Upper lobe of left lung (tissue), 6 donors: ENCODE results near the gene CHMP4A. TPM values are rescaled to one million over a fixed set of nuclear protein-coding genes. Genes with fewer than 3 reads are reported as not detected.

Experiments used
- ATAC-seq, 2 donors: fragments of 200-7000 bp; cut with Tn5 transposase; one replicate each; pipeline ENCODE4 v1.9.1; 2022; ENCODE audit warnings: mild to moderate bottlenecking in 2 of 2, moderate library complexity in 2 of 2; ENCODE audit not compliant: low FRiP score in 2 of 2
- DNase-seq, 2 donors: peaks; one replicate each; pipeline ENCODE4 v3.0.0-alpha.2; 2019 to 2020
- H3K27ac ChIP-seq, 4 donors: fragments of 200-600 bp; sonication (generic); one replicate each; pipeline ENCODE4 v1.5.1; 2016 to 2019
- H3K27me3 ChIP-seq, 4 donors: fragments of 200-600 bp; sonication (generic); one replicate each; pipeline ENCODE4 v1.5.1; 2017 to 2019
- H3K36me3 ChIP-seq, 4 donors: fragments of 200-600 bp; sonication (generic); one replicate each; pipeline ENCODE4 v1.5.1; 2016 to 2019
- H3K4me1 ChIP-seq, 4 donors: fragments of 200-600 bp; sonication (generic); one replicate each; pipeline ENCODE4 v1.5.1; 2018 to 2019
- H3K4me3 ChIP-seq, 4 donors: fragments of 200-600 bp; sonication (generic); one replicate each; pipeline ENCODE4 v1.5.1; 2017 to 2019; ENCODE audit warnings: mild to moderate bottlenecking in 2 of 4, moderate library complexity in 1 of 4
- H3K9me3 ChIP-seq, 4 donors: fragments of 200-600 bp; sonication (generic); one replicate each; pipeline ENCODE4 v1.5.1; 2018 to 2019
- EP300 ChIP-seq, 4 donors: sonication (generic); formaldehyde crosslinking; IDR thresholded peaks; one replicate each; pipeline ENCODE4 v1.5.1; 2017; ENCODE audit warnings: antibody characterized with exemption in 4 of 4, control low read depth in 2 of 4
- POLR2A ChIP-seq, 4 donors: fragments of 450-650 bp; IDR thresholded peaks; one replicate each; pipeline ENCODE4 v1.5.1; 2016 to 2017; ENCODE audit warnings: antibody characterized with exemption in 4 of 4, mild to moderate bottlenecking in 2 of 4
- POLR2AphosphoS5 ChIP-seq, 2 donors: sonication (generic); formaldehyde crosslinking; IDR thresholded peaks; one replicate each; pipeline ENCODE4 v1.5.1; 2017; ENCODE audit warnings: antibody characterized with exemption in 2 of 2
- WGBS, 2 donors: methylation state at CpG; one replicate each; pipeline ENCODE4 v1.1.5; 2017 to 2018; 5-methylcytosine and 5-hydroxymethylcytosine counted together
- total RNA-seq, 6 donors: library from RNA; depleted of rRNA in 4 of 6; stranded (reverse); fragments of >200 nt in 4 of 6; gene quantifications; one replicate each; pipeline versions ENCODE4 v1.1.0 to v1.2.1, GENCODE V29; 2016 to 2021
- TF ChIP-seq, protein P1 (sequence below), 6 experiments: fragments of 450-650 bp in 4 of 6; fragments of 200-600 bp in 2 of 6; sonication (generic) in 2 of 6; IDR thresholded peaks; one replicate each; pipeline ENCODE4 v1.5.1; 2016 to 2019; ENCODE audit warnings: antibody characterized with exemption in 6 of 6
- donor health status: DM: no; HTN: no; CAD: no; lungs with moderate emphysema.
- donor health status: DM: no; HTN: yes; CAD: no; lungs with severe emphysema.

The CHMP4A gene
- total RNA-seq, 6 donors from 2014 or later, result 39.9 to 112 (median 61.5) TPM

DNA sequence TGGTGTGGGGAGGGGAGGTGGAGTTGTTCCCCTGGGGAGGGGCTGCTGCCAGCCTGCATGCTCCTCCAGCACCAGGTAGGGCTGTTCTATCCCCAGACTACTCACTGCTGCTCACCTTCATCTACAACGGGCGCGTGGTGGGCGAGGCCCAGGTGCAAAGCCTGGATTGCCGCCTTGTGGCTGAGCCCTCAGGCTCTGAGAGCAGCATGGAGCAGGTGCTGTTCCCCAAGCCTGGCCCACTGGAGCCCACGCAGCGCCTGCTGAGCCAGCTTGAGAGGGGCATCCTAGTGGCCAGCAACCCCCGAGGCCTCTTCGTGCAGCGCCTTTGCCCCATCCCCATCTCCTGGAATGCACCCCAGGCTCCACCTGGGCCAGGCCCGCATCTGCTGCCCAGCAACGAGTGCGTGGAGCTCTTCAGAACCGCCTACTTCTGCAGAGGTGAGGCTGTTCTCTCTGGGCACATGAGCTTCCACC, 48.7 kb downstream of the CHMP4A start:
- Histone ChIP-seq H3K4me1 (peaks cover 30 to 52% (median 31%) of the 10 kb centered on the region in 4 donors), H3K4me3 (no peak overlapping the region), H3K9me3 (no peaks in the 10 kb centered on the region), H3K27me3 (no peaks in the 10 kb centered on the region), H3K27ac (peak overlapping the region in 1 of 4 donors; percentile 90), H3K36me3 (peaks cover 35 to 83% (median 62%) of the 10 kb centered on the region in 4 donors)
- TF ChIP-seq POLR2AphosphoS5 (IDR thresholded peaks at IDR 0.05), result no peak
- TF ChIP-seq EP300 (IDR thresholded peaks at IDR 0.05), result no peak
- TF ChIP-seq POLR2A (IDR thresholded peaks at IDR 0.05), result no peak
- TF ChIP-seq, protein P1, sequence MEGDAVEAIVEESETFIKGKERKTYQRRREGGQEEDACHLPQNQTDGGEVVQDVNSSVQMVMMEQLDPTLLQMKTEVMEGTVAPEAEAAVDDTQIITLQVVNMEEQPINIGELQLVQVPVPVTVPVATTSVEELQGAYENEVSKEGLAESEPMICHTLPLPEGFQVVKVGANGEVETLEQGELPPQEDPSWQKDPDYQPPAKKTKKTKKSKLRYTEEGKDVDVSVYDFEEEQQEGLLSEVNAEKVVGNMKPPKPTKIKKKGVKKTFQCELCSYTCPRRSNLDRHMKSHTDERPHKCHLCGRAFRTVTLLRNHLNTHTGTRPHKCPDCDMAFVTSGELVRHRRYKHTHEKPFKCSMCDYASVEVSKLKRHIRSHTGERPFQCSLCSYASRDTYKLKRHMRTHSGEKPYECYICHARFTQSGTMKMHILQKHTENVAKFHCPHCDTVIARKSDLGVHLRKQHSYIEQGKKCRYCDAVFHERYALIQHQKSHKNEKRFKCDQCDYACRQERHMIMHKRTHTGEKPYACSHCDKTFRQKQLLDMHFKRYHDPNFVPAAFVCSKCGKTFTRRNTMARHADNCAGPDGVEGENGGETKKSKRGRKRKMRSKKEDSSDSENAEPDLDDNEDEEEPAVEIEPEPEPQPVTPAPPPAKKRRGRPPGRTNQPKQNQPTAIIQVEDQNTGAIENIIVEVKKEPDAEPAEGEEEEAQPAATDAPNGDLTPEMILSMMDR (IDR thresholded peaks at IDR 0.05), result no peak
- DNase-seq, result peak in 1 of 2 donors; percentile 70
- 83 to 97% methylated on average over 9 of the region's 14 CpGs for WGBS, 2 donors
- no peak for ATAC-seq

DNA sequence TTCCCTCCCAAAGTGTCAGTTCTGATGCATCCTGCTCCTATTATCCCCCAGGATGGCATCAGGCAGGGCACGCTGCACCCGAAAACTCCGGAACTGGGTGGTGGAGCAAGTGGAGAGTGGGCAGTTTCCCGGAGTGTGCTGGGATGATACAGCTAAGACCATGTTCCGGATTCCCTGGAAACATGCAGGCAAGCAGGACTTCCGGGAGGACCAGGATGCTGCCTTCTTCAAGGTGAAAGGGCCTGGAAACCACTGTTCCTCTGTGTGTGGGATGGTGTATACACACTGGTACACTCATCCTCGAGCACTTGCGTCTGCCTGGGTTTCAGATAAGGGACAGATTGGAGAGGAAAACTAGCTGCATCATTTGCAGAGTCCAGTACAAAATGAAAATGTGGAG, 51.2 kb downstream of the CHMP4A start:
- H3K4me3 ChIP-seq, result peak overlapping the region; percentile 49 to 84 (median 70)
- H3K36me3 ChIP-seq, result peaks cover 46 to 75% (median 64%) of the 10 kb centered on the region in 4 donors
- DNase-seq, result no peak
- H3K9me3 ChIP-seq, result no peaks in the 10 kb centered on the region
- 23 to 42% methylated on average over 8 of the region's 8 CpGs for WGBS, 2 donors
- H3K4me1 ChIP-seq, result peaks cover 30 to 52% (median 31%) of the 10 kb centered on the region in 4 donors
- TF ChIP-seq POLR2A (IDR thresholded peaks at IDR 0.05) (no peak), EP300 (IDR thresholded peaks at IDR 0.05) (no peak), POLR2AphosphoS5 (IDR thresholded peaks at IDR 0.05) (no peak)
- TF ChIP-seq, protein P1 (IDR thresholded peaks at IDR 0.05), result no peak
- H3K27me3 ChIP-seq, result no peaks in the 10 kb centered on the region
- ATAC-seq, result no peak
- peak overlapping the region; percentile 89 to 99 (median 90) for H3K27ac ChIP-seq

DNA sequence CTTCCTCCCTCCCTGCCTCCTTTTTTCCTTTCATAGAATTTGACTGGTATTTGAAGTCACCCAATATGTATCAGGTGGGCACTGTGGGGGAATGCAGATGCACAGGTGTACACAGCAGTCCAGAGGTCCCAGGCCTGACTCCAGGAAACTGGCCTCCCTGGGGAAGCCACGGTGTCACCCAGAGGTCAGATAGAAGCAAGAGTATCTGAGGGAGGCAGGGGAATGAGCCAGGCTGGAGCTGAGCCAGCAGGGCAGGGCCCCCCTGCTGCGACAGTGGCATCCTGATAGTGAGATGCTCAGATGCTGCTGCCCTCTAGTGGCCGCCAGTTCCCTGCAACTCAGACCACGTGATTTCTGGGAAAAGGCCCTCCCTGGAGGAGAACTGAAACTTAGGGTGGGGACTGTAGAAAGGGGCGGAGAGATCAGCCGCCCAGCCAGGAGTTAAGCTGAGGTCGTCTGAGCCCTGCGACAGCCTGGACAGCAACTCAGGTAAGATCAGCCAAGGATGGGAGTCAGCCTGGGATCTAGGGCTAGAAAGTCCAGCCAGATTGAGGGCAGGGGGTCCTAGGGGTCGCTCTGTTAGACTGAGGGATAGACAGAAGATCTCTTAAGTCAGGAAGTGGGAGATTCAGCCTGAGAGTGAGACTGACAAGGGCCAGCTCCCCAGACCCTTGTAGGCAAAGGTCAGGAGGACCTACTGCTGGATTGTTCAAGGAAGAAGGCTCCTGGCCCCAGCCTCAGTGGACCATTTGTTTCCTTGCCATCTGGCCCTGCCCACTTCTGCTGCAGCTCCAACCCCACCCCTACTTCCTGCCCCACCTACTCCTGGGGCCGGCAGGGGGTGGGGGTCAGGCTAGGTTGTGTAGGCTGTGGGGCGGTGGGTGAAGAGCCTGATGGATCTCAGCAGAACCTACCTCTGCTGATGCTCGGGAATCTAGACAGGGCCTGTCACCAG, 52.2 kb downstream of the CHMP4A start, which contains the start of gene IRF9:
IRF9 (plus strand) TSS at position 416 of the 955 bp plus-strand sequence. CDS start 880 bp downstream, outside the sequence.
- peak; percentile 95 to 96 for ATAC-seq
- peak within 1 kb of the TSS; percentile 49 to 84 (median 70) for H3K4me3 ChIP-seq
- H3K27ac ChIP-seq, result peak within 1 kb of the TSS; percentile 89 to 99 (median 90)
- H3K9me3 ChIP-seq, result no peaks in the 10 kb centered on the region
- H3K27me3 ChIP-seq, result no peaks in the 10 kb centered on the region
- DNase-seq, result peak; percentile 92 to 98
- 0% methylated on average over 8 to 12 of the region's 12 CpGs for WGBS, 2 donors
- H3K4me1 ChIP-seq, result peaks cover 30 to 52% (median 31%) of the 10 kb centered on the region in 4 donors
- peaks cover 48 to 75% (median 65%) of the 10 kb centered on the region in 4 donors for H3K36me3 ChIP-seq
- TF ChIP-seq, protein P1 (IDR thresholded peaks at IDR 0.05), result peak; percentile 90 to 99 (median 99)
- TF ChIP-seq EP300 (IDR thresholded peaks at IDR 0.05), result peak in 3 of 4 donors; percentile 19 to 97 (median 71)
- peak; percentile 93 to 98 for TF ChIP-seq POLR2AphosphoS5 (IDR thresholded peaks at IDR 0.05)
- peak in 3 of 4 donors; percentile 61 to 87 (median 70) for TF ChIP-seq POLR2A (IDR thresholded peaks at IDR 0.05)

DNA sequence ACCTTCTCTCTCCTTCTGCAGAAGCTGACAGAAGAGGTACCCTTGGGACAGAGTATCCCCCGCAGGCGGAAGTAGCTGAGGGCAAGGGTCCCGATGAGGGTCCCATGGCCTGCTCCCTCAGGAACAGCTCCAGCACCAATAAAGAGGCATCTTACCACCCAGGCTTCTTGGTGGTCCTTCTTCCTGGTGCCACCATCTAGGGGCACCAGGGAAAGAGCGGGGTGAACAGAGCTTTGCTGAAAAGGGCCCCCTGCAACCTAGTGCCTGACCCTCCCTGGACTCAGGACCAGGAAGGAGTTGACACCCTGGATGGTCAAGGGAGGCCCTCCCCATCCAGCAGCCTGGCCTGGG, 52.8 kb downstream of the CHMP4A start:
- Histone ChIP-seq H3K27ac (peak overlapping the region; percentile 89 to 99 (median 90)), H3K27me3 (no peaks in the 10 kb centered on the region), H3K9me3 (no peaks in the 10 kb centered on the region), H3K36me3 (peaks cover 49 to 75% (median 65%) of the 10 kb centered on the region in 4 donors), H3K4me1 (peaks cover 30 to 48% (median 31%) of the 10 kb centered on the region in 4 donors), H3K4me3 (no peak overlapping the region)
- no peak for TF ChIP-seq POLR2A (IDR thresholded peaks at IDR 0.05)
- TF ChIP-seq, protein P1 (IDR thresholded peaks at IDR 0.05), result no peak
- TF ChIP-seq POLR2AphosphoS5 (IDR thresholded peaks at IDR 0.05), result no peak
- no peak for TF ChIP-seq EP300 (IDR thresholded peaks at IDR 0.05)
- DNase-seq, result no peak
- no peak for ATAC-seq
- WGBS, 2 donors, result 87 to 96% methylated on average over 3 to 4 of the region's 4 CpGs
